Neural progenitor cell (in vitro differentiated cells): Measurements from ENCODE around the gene CGREF1.

Source experiments
- EZH2 ChIP-seq: fragments of 200-600 bp; sonication (generic); IDR thresholded peaks from 2 replicates; pipeline ENCODE4 v1.6.1; 2017; ENCODE audit warnings: antibody characterized with exemption, mild to moderate bottlenecking, moderate library complexity
- EZH2phosphoT487 ChIP-seq: fragments of 200-600 bp; sonication (generic); IDR thresholded peaks from 2 replicates; pipeline ENCODE4 v1.6.1; 2017; ENCODE audit warnings: antibody characterized with exemption
- TF ChIP-seq, protein P1 (sequence below): fragments of 200-600 bp; sonication (generic); IDR thresholded peaks from 2 replicates; pipeline ENCODE4 v1.5.1; 2017; ENCODE audit warnings: antibody characterized with exemption, mild to moderate bottlenecking

DNA sequence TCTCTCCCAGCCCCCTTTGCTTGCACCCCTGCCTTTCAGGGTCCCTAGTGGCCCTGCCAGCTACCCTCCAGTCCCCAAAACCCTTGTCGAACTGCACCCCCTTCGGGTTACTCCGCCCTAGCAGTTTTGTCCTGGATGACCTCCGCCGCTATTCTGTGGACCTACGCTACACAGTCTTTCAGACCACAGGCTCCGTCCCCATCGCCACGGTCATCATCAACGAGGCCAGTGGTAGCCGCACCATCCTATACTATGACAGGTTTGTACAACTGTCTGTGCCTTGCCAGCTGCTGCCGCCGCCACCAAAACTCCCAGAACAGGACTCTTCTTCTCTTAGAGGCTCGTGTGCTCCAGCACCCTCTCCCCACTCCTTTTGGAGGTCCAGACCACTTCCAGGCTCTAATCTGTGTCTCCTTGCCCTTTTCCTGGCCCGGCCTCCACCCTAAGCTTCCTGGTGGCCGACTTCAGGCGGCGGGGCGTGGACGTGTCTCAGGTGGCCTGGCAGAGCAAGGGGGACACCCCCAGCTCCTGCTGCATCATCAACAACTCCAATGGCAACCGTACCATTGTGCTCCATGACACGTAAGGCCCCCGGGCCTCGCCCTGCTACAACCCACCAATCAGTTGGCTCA, 24.5 kb downstream of the CGREF1 start:
- TF ChIP-seq EZH2 (no peak), EZH2phosphoT487 (no peak)
- TF ChIP-seq, protein P1, sequence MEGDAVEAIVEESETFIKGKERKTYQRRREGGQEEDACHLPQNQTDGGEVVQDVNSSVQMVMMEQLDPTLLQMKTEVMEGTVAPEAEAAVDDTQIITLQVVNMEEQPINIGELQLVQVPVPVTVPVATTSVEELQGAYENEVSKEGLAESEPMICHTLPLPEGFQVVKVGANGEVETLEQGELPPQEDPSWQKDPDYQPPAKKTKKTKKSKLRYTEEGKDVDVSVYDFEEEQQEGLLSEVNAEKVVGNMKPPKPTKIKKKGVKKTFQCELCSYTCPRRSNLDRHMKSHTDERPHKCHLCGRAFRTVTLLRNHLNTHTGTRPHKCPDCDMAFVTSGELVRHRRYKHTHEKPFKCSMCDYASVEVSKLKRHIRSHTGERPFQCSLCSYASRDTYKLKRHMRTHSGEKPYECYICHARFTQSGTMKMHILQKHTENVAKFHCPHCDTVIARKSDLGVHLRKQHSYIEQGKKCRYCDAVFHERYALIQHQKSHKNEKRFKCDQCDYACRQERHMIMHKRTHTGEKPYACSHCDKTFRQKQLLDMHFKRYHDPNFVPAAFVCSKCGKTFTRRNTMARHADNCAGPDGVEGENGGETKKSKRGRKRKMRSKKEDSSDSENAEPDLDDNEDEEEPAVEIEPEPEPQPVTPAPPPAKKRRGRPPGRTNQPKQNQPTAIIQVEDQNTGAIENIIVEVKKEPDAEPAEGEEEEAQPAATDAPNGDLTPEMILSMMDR: no peak
